Skeletal muscle satellite cell (primary cell): ENCODE results near the gene SBK2.

ENCODE experiments used
- H3K27me3 ChIP-seq: 2 replicates; pipeline ENCODE4 v1.7.0; 2013; ENCODE audit warnings: low read length; ENCODE audit not compliant: control insufficient read depth, insufficient read depth
- H3K36me3 ChIP-seq: 2 replicates; pipeline ENCODE4 v1.7.0; 2013; ENCODE audit warnings: mild to moderate bottlenecking, control low read depth, low read length; ENCODE audit not compliant: insufficient read depth
- H3K4me1 ChIP-seq: 2 replicates; pipeline ENCODE4 v1.7.0; 2013; ENCODE audit warnings: low read length; ENCODE audit not compliant: control insufficient read depth, insufficient read depth
- H3K4me2 ChIP-seq: 2 replicates; pipeline ENCODE4 v1.7.0; 2013; ENCODE audit warnings: mild to moderate bottlenecking, low read length
- H3K4me3 ChIP-seq: 2 replicates; pipeline ENCODE4 v1.7.0; 2013; ENCODE audit warnings: low read length
- H3K9ac ChIP-seq: 2 replicates; pipeline ENCODE4 v1.7.0; 2013; ENCODE audit warnings: mild to moderate bottlenecking, low read depth, low read length, moderate library complexity
- H3K9me3 ChIP-seq: replicated peaks from 2 replicates; pipeline ENCODE4 v1.7.0; 2013; ENCODE audit warnings: mild to moderate bottlenecking, control low read depth, low read length

SBK2 gene

DNA sequence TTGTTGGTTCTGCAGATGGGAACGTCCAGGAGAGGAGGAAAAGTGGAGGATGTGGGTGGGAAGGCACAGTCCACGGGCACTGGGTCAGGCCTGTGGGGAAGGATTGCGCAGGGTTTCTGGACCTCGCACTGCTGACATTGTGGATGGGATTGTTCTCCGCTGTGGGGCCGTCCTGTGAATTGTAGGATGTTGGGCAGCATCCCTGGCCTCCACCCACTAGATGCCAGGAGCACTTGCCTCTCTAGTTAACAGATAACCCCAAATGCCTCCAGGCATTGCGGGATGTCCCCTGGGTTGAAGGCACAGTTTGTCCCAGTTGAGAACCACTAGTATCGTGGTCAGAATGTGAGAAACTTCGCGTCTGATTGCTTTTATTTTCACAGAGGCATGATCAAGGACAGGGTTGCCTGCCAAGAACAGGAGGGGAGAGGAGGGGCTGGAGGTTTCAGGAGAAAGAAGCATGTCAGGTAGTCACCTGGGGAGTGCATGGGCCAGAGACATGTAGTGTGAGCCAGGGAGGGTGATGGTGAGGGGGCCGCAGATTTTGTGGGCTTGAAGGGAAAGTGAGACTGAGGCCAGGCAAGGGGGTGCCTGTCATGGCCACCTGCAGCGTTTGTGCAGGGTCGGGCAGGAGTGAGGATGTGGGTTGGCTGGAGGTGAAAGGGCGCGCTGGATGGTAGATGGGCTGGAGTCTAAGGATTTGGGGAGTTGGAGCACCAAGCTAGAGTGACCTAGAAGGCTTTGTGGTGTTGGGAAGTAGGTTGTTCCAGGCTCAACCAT lies 57.3 kb downstream of the SBK2 start:
- H3K27me3 ChIP-seq = no peaks in the 10 kb centered on the region
- H3K4me3 ChIP-seq = no peak overlapping the region
- H3K4me1 ChIP-seq = peaks cover 30% of the 10 kb centered on the region
- H3K9me3 ChIP-seq = no peaks in the 10 kb centered on the region
- H3K36me3 ChIP-seq = peaks cover 10% of the 10 kb centered on the region
- no peak overlapping the region for H3K4me2 ChIP-seq
- H3K9ac ChIP-seq = no peak overlapping the region

DNA sequence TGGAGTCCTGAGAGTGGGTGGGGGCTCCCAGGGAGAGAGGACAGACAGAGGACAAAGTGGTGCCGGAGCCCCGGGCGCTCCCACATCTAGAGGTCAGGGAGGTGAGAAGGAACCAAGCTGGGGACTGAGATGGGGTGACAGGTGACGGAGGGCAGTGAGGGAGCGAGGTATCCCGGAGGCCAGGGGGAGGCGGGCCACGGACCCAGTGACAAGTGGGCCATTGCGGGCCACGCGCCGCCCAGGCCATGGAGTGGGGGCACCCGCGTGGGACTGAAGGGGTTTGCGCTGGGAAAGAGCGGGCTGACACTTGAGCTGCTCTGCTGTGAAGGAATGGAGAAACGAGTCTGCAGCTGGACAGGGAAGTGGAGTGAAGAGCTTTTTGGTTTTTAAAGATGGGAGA lies 57.9 kb downstream of the SBK2 start:
- H3K36me3 ChIP-seq = peaks cover 10% of the 10 kb centered on the region

More for the DNA sequence above, 57.9 kb downstream of the SBK2 start:
- no peak overlapping the region for H3K4me2 ChIP-seq
- H3K4me1 ChIP-seq = peaks cover 31% of the 10 kb centered on the region
- H3K4me3 ChIP-seq = no peak overlapping the region
- H3K9ac ChIP-seq = no peak overlapping the region
- H3K27me3 ChIP-seq = no peaks in the 10 kb centered on the region
- no peaks in the 10 kb centered on the region for H3K9me3 ChIP-seq
